NCI-H1092 treated with DMSO at 0.1 percent for 48 hours (cell line): ENCODE results near the gene ANKRD45.
"Not testable (repeated sequence)": the region's sequence is repeated elsewhere in the genome, so short reads cannot be mapped to it uniquely, and the experiment has no call there.

Experiments
- DNase-seq: peaks from one replicate; lab custom pipeline; 2025; lab: John Stamatoyannopoulos, UW

Gene ANKRD45

GRCh38 chr1:173572201-173572873 is 97.3 kb downstream of the ANKRD45 start:
- DNase-seq = no peak

GRCh38 chr1:173570370-173571007 is 99.2 kb downstream of the ANKRD45 start:
- DNase-seq = no peak

GRCh38 chr1:173568483-173568882 is 101.2 kb downstream of the ANKRD45 start:
- no peak for DNase-seq

GRCh38 chr1:173563846-173564245 is 105.8 kb downstream of the ANKRD45 start:
- not testable (repeated sequence) for DNase-seq

GRCh38 chr1:173562813-173563212 is 106.8 kb downstream of the ANKRD45 start:
- no peak for DNase-seq

GRCh38 chr1:173561263-173561662 is 108.4 kb downstream of the ANKRD45 start:
- no peak for DNase-seq

GRCh38 chr1:173560285-173560880 is 109.3 kb downstream of the ANKRD45 start:
- DNase-seq = no peak
